ENCODE data around the gene SEC61B.

SEC61B gene

DNA sequence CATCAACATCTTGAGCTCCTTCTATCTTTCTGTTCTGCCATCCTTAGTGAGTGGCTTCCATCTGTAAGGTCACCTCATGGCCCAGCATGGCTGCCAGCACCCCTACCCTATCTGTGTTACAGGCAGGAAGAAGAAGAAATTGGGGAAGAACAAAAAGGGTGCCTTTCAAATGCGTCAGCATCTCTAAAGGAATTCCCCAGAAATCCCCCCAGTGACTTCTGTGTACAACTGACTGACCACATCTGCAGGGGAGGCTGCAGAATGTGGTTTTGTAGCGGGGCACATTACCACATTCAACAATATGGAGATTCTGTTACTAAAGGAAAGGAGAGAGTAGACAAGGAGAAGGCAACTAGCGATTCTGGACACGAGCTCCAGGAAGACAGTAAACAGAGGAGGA is 40.5 kb upstream of the SEC61B start:
- peak overlapping the region; percentile 59 for H3K4me2 ChIP-seq
- H3K9me3 ChIP-seq = no peaks in the 10 kb centered on the region
- H3K4me3 ChIP-seq = no peak overlapping the region
- no peaks in the 10 kb centered on the region for H3K27me3 ChIP-seq
- H3K4me1 ChIP-seq = peaks cover 26% of the 10 kb centered on the region
- TF ChIP-seq Cebpa-rat (IDR thresholded peaks at IDR 0.05) = no peak
- no peaks in the 10 kb centered on the region for H4K20me1 ChIP-seq
- no peak overlapping the region for H3K9ac ChIP-seq
- no peak overlapping the region for H3K27ac ChIP-seq
- no peaks in the 10 kb centered on the region for H3K36me3 ChIP-seq

DNA sequence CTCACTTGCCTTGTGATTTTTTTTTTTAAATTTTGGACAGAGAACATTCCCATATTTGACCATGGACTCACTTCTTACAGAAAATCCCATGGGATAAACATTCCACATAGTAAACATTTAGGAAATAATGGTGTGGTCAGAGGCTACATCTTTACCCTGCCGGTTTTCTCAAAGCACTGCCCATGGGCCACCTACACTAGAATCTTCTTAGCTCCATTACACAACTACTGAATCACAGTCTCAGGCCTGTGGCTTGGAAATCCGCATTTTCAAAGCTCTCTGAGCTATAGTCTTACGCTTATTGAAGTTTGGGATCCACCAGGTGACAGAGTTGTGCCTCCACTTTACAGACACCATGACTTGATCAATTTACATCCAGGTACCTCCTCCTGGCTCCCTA is 39.7 kb upstream of the SEC61B start:
- H4K20me1 ChIP-seq = no peaks in the 10 kb centered on the region
- H3K4me3 ChIP-seq = no peak overlapping the region
- no peak overlapping the region for H3K27ac ChIP-seq
- no peaks in the 10 kb centered on the region for H3K9me3 ChIP-seq
- H3K27me3 ChIP-seq = no peaks in the 10 kb centered on the region
- no peak overlapping the region for H3K9ac ChIP-seq
- H3K4me1 ChIP-seq = peaks cover 34% of the 10 kb centered on the region
- no peak for TF ChIP-seq Cebpa-rat (IDR thresholded peaks at IDR 0.05)
- H3K36me3 ChIP-seq = no peaks in the 10 kb centered on the region
- H3K4me2 ChIP-seq = peak overlapping the region; percentile 59

DNA sequence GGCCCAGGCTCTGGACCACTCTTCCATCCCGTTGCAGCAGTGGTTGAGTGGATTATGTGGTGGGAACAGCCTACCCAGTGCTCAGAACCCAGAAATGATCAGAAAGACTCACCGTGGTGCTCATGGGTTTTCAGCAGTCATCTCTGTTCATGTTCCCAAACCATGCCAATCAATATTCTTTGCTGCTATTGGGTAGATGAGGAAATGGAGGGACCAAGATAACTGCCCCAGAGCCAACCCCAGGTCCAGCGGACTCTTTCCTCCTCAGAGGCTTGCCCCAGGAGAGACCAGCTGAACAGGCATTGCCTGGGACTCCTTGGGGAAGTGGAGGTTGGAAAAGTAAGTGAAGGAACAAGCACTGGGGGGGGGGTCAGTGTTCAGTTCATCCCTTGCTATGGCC is 38.5 kb upstream of the SEC61B start:
- peak overlapping the region; percentile 46; the same call in 1 of the 2 replicates for H3K4me2 ChIP-seq
- H3K4me1 ChIP-seq = peaks cover 40% of the 10 kb centered on the region

DNA sequence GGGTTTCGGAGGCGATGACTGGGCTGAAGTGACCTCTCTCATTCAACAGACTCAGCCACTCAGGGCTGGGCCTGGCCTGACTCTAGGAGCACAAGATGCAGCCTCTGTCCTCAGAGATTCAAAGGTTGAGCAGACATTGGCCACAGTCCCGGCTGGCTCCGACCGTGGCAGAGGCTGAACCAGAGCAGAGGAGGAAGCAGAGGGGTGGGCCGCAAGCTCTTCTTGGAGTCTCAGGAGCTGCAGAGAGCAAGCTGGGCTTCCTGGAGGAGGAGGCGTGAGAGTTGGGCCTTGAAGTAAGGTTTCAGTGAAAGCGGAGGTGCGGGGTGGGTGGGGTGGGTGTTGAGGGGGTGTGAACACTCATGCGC is 38.0 kb upstream of the SEC61B start:
- Histone ChIP-seq H3K4me2 (peak overlapping the region; percentile 52), H3K4me1 (peaks cover 40% of the 10 kb centered on the region), H4K20me1 (no peaks in the 10 kb centered on the region), H3K4me3 (no peak overlapping the region), H3K27me3 (no peaks in the 10 kb centered on the region), H3K36me3 (no peaks in the 10 kb centered on the region), H3K9ac (peak overlapping the region; percentile 64; the same call in 1 of the 2 replicates), H3K9me3 (no peaks in the 10 kb centered on the region), H3K27ac (peak overlapping the region; percentile 53; the same call in 1 of the 2 replicates)
- no peak for TF ChIP-seq Cebpa-rat (IDR thresholded peaks at IDR 0.05)

More for the DNA sequence above, 38.5 kb upstream of the SEC61B start:
- no peaks in the 10 kb centered on the region for H3K27me3 ChIP-seq
- H3K36me3 ChIP-seq = no peaks in the 10 kb centered on the region
- H3K4me3 ChIP-seq = no peak overlapping the region
- TF ChIP-seq Cebpa-rat (IDR thresholded peaks at IDR 0.05) = no peak
- no peaks in the 10 kb centered on the region for H3K9me3 ChIP-seq
- H3K27ac ChIP-seq = no peak overlapping the region
- no peak overlapping the region for H3K9ac ChIP-seq
- no peaks in the 10 kb centered on the region for H4K20me1 ChIP-seq

DNA sequence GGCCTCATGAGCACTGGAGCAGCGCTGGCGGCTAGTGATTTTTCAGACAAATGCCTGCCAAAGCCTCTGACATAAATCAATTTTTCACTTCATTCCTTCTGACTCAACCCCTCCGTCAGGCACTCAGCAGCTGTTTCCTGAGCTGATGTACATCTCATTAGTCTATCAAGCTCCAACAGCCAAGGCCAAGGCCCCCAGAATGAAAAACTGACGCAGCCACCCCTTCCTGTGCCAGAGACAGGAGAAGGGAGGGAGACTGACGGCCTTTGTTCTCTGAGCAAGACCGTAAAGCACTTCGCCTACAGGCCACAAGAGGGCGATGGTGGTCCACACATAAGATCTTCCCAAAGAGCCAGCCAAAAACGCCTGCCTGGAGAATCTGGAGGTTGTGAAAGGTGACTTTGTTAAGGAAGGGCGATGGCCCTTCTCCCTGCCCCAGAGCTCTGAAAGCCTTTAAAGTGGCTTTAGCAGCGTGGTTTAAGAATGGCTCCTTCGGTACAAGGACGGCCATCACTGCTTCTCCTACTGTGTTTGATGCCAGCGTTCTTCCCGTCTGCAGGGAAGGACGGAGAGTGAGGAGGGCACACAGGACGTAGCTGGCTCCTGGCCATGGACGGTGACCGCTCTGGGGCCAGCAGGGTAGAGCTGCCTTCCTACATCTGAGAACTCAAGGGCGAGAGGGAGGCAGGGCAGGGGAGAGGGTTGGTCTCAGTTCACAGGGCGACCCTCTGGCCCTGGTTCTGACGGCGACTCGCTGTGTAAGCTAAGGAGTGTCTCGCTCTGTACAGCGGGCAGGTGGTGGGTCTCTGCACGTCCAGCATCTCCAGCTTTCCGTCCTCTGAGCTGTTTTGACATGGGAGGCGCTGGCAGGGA is 37.4 kb upstream of the SEC61B start:
- H3K9ac ChIP-seq = peak overlapping the region; percentile 64; the same call in 1 of the 2 replicates
- peak overlapping the region; percentile 52 for H3K4me2 ChIP-seq
- H3K27ac ChIP-seq = peak overlapping the region; percentile 53; the same call in 1 of the 2 replicates
- H3K4me3 ChIP-seq = 0 out of 2 replicates have a peak overlapping the region, but pooled peaks have one; percentile 5
- no peak for TF ChIP-seq Cebpa-rat (IDR thresholded peaks at IDR 0.05)
- no peaks in the 10 kb centered on the region for H4K20me1 ChIP-seq
- H3K9me3 ChIP-seq = no peaks in the 10 kb centered on the region
- H3K27me3 ChIP-seq = no peaks in the 10 kb centered on the region
- H3K4me1 ChIP-seq = peaks cover 40% of the 10 kb centered on the region
- H3K36me3 ChIP-seq = no peaks in the 10 kb centered on the region

DNA sequence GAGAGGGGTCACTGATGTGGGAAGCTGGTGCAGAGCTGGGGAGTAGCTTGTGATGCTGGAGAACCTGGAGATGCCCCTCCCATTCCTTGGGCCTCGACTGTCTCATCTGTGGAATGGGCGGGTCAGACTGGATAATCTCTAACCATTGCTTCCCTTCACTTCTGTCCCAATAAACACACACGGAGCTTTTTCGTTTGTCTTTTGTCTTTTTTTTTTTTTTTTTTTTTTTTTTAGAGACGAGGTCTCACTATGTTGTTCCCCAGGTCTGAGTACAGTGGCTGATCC is 36.8 kb upstream of the SEC61B start:
- H3K27ac ChIP-seq = no peak overlapping the region
- no peaks in the 10 kb centered on the region for H3K36me3 ChIP-seq
- H3K4me2 ChIP-seq = peak overlapping the region; percentile 52; the same call in 1 of the 2 replicates
- H3K9ac ChIP-seq = no peak overlapping the region; the same call in 1 of the 2 replicates
- peaks cover 41% of the 10 kb centered on the region for H3K4me1 ChIP-seq
- no peaks in the 10 kb centered on the region for H4K20me1 ChIP-seq
- H3K9me3 ChIP-seq = no peaks in the 10 kb centered on the region
- no peak for TF ChIP-seq Cebpa-rat (IDR thresholded peaks at IDR 0.05)
- H3K4me3 ChIP-seq = no peak overlapping the region
- no peaks in the 10 kb centered on the region for H3K27me3 ChIP-seq

DNA sequence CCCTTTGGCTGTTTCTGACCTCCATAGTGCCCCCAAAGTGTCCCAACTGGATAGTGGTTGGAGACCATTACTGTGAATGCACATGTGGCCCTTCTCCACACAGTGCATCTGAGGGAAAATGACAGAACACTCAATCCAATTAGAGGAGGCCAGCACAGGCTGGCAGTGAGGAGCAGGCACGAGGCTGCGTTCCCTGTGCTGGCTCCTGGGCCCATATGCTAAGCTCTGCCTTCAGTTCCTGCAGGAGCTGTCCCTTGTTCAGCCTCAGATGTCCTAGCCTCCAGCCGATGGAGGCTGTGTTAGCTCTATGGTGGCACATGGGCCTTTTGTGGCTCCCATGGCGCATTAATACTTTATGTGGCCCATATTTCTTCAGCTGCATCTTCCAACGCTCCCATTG is 36.1 kb upstream of the SEC61B start:
- H3K9ac ChIP-seq = no peak overlapping the region
- no peak overlapping the region for H3K4me2 ChIP-seq

DNA sequence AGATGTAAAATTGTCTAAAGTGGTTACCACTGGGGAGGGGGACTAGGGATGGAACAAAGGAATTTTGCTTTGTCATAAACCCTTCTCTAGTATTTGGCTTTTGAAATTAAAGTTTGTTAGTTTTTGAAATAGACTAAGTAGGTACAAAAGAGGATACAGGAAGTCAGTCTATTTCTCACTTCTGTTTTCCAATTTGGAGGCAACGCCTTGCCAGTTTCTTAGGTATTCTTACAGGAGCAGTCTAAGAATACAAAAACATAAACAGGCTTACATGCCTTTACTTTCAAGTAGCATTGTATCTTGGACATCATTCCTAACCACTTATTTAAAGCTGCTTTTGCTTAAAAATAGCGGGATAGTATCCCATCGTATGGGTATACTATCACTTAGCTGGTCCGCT is 34.8 kb upstream of the SEC61B start:
- no peaks in the 10 kb centered on the region for H3K36me3 ChIP-seq
- H3K4me2 ChIP-seq = peak overlapping the region; percentile 12; the same call in 1 of the 2 replicates
- H3K27ac ChIP-seq = no peak overlapping the region
- H3K4me1 ChIP-seq = peaks cover 31% of the 10 kb centered on the region
- no peaks in the 10 kb centered on the region for H3K9me3 ChIP-seq
- TF ChIP-seq Cebpa-rat (IDR thresholded peaks at IDR 0.05) = no peak
- no peak overlapping the region for H3K4me3 ChIP-seq
- no peak overlapping the region for H3K9ac ChIP-seq
- no peaks in the 10 kb centered on the region for H3K27me3 ChIP-seq
- no peaks in the 10 kb centered on the region for H4K20me1 ChIP-seq

More for the DNA sequence above, 36.1 kb upstream of the SEC61B start:
- Histone ChIP-seq H3K27ac (no peak overlapping the region), H3K4me1 (peaks cover 44% of the 10 kb centered on the region), H3K9me3 (no peaks in the 10 kb centered on the region), H3K4me3 (no peak overlapping the region), H3K36me3 (no peaks in the 10 kb centered on the region), H4K20me1 (no peaks in the 10 kb centered on the region), H3K27me3 (no peaks in the 10 kb centered on the region)
- no peak for TF ChIP-seq Cebpa-rat (IDR thresholded peaks at IDR 0.05)

DNA sequence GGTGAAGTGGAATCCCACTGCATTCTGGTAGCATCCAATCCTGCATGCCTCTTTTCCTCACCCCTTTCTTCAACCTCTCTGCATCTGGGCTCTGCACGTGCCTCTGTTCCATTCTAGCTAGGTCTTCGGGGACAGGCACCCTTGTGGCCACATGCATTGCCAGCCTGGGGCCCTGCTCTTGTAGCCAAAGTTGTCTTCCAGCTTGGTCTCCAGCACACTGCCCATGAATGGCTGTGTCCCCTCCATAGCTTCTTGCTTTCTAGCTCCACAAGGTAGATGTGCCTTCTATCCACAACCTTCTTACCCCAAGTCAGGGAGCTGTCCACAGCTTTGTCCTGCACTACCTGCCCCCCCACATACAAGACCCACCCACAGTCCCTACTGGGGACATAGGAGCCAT is 32.9 kb upstream of the SEC61B start:
- Histone ChIP-seq H3K4me1 (peaks cover 23% of the 10 kb centered on the region), H3K4me2 (no peak overlapping the region), H3K27me3 (no peaks in the 10 kb centered on the region), H4K20me1 (no peaks in the 10 kb centered on the region), H3K4me3 (no peak overlapping the region), H3K27ac (no peak overlapping the region), H3K9ac (no peak overlapping the region), H3K36me3 (no peaks in the 10 kb centered on the region), H3K9me3 (no peaks in the 10 kb centered on the region)
- no peak for TF ChIP-seq Cebpa-rat (IDR thresholded peaks at IDR 0.05)

DNA sequence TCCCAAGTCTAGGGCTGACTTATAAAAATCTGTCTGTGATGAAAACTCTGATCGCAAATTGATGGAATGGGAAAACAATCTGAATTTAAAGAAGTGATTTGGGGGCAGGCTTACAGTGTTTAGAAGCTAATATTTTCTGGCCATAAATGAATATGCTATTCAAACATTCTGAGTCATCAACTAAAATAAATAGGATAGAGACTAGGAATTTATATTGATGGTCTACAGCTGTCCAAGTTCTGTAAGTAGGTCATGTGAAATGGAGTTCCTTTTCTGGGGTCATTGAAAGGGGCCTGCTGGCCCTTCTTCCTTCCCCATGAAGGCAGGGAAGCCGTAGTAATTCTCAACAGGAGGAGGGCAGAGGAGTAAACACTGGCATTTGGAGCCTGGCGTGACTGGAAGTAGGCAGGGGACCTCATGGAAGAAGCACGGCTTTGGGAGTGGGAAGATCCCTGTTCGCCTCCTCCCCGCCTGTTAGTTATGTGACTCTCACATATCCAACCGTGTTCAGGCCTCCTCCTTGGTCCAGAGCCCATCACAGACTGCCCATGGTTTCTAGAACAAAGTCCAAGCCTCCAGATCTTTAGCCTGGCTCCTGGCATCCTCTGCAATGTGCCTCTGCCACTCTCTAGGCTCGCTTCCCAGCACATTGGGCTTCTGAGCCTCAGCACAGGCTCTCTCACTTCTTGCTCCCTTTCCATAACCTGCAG is 32.0 kb upstream of the SEC61B start:
- no peaks in the 10 kb centered on the region for H3K9me3 ChIP-seq

More for the DNA sequence above, 32.0 kb upstream of the SEC61B start:
- Histone ChIP-seq H3K4me3 (no peak overlapping the region), H3K4me2 (no peak overlapping the region), H3K27ac (no peak overlapping the region), H3K36me3 (no peaks in the 10 kb centered on the region), H4K20me1 (no peaks in the 10 kb centered on the region), H3K27me3 (no peaks in the 10 kb centered on the region), H3K4me1 (peaks cover 19% of the 10 kb centered on the region), H3K9ac (no peak overlapping the region)
- no peak for TF ChIP-seq Cebpa-rat (IDR thresholded peaks at IDR 0.05)

Measured in BLaER1 (cell line).